Measurements from ENCODE around the gene MDM1. TPM values are rescaled to one million over a fixed set of nuclear protein-coding genes. Genes with fewer than 3 reads are reported as not detected.

The MDM1 gene
- total RNA-seq, 4 donors from 2014 or later: 16.1 to 67.5 (median 31.5) TPM

DNA sequence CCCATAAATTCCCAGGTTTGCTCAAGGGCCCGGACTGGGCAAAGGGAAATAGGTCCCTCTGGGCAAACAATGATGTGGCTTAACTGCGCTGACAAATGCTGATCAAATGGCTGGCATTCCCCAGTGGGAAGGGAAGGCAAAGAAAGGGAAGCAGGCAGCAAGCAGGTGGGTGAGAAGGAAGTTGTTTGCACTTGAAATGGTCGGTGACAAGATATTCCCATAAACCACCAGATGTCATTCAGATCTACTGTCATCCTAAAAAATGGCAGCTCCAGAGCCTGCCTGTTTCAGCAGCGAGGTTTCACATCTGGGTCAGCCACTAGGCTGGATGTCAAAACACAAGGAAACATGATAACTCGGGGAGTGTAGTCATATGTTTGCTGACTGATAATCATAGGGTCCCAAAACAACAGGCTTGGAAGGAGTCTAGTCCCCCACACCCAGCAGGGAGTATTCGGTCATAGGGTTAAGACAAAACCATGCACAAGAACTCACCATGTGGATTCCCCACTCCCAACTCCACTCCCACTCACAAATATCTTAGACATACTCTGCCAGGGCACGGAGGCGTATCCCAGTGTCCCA is 37.9 kb upstream of the MDM1 start:
- Histone ChIP-seq H3K36me3 (no peaks in the 10 kb centered on the region), H3K4me3 (no peak overlapping the region), H3K27me3 (no peaks in the 10 kb centered on the region), H3K4me1 (peaks cover 0 to 5% of the 10 kb centered on the region in 2 donors), H3K27ac (no peak overlapping the region), H3K9me3 (no peaks in the 10 kb centered on the region)
- intact Hi-C loops (cut with DNase I; ENCODE audit: low total_unique reads): no loop called here
- DNase-seq: no peak
- no peak for TF ChIP-seq POLR2A (IDR thresholded peaks at IDR 0.05)
- TF ChIP-seq, protein P1, sequence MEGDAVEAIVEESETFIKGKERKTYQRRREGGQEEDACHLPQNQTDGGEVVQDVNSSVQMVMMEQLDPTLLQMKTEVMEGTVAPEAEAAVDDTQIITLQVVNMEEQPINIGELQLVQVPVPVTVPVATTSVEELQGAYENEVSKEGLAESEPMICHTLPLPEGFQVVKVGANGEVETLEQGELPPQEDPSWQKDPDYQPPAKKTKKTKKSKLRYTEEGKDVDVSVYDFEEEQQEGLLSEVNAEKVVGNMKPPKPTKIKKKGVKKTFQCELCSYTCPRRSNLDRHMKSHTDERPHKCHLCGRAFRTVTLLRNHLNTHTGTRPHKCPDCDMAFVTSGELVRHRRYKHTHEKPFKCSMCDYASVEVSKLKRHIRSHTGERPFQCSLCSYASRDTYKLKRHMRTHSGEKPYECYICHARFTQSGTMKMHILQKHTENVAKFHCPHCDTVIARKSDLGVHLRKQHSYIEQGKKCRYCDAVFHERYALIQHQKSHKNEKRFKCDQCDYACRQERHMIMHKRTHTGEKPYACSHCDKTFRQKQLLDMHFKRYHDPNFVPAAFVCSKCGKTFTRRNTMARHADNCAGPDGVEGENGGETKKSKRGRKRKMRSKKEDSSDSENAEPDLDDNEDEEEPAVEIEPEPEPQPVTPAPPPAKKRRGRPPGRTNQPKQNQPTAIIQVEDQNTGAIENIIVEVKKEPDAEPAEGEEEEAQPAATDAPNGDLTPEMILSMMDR (IDR thresholded peaks at IDR 0.05): no peak

DNA sequence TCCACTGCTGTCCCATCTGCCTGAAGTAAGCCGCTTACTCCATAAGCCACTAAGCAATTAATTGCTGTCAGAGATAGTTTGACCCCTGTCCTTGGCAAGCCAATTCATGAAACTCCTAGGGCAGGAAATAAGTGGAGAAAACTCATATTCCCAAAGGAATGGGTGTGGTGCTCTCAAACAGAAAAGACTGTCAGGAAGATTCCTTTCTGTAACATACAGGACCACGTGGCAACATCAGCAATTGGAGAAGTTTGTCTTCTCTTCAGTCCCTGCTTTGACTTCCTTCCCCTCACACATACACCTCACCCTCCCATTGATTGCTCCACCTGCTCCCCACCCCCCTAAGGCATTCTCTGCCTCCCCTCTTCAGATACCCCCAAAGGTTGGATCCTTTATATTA is 36.2 kb upstream of the MDM1 start:
- no peak for DNase-seq
- H3K4me3 ChIP-seq: no peak overlapping the region

DNA sequence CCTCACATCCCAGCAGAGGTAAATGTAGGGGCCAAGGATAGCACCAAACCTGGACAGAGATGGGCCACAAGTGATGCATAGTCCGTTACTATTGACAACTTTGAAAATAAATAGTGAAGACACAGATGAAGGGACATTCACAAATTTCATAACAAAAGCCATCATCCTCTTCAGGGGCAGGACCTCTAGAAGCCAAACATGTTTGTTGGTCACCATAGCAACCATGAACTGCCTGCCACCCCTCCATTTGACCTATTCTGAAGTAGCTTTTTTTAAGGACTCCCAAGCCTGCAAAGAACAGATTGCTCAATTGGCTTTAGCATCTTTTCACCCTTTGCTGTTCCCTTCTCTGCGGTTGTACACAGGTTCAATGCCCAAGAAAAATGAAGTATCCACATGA is 35.7 kb upstream of the MDM1 start:
- H3K27me3 ChIP-seq: no peaks in the 10 kb centered on the region
- TF ChIP-seq, protein P1 (IDR thresholded peaks at IDR 0.05): no peak
- no peak for TF ChIP-seq POLR2A (IDR thresholded peaks at IDR 0.05)
- no peak for DNase-seq
- H3K36me3 ChIP-seq: no peaks in the 10 kb centered on the region
- intact Hi-C loops (cut with DNase I; ENCODE audit: low total_unique reads): loop anchor here (10.0 kb wide), 1 partner anchor 317 kb away; the partner anchor contains the start of gene NUP107
- no peaks in the 10 kb centered on the region for H3K9me3 ChIP-seq
- H3K4me3 ChIP-seq: no peak overlapping the region
- H3K27ac ChIP-seq: no peak overlapping the region
- H3K4me1 ChIP-seq: peaks cover 0 to 5% of the 10 kb centered on the region in 2 donors

More for the DNA sequence above, 36.2 kb upstream of the MDM1 start:
- intact Hi-C loops (cut with DNase I; ENCODE audit: low total_unique reads): loop anchor here (10.0 kb wide), 1 partner anchor 316 kb away; the partner anchor contains the start of gene NUP107
- no peaks in the 10 kb centered on the region for H3K27me3 ChIP-seq
- peaks cover 0 to 5% of the 10 kb centered on the region in 2 donors for H3K4me1 ChIP-seq
- H3K27ac ChIP-seq: no peak overlapping the region
- no peaks in the 10 kb centered on the region for H3K9me3 ChIP-seq
- no peak for TF ChIP-seq POLR2A (IDR thresholded peaks at IDR 0.05)
- TF ChIP-seq, protein P1 (IDR thresholded peaks at IDR 0.05): no peak
- no peaks in the 10 kb centered on the region for H3K36me3 ChIP-seq

DNA sequence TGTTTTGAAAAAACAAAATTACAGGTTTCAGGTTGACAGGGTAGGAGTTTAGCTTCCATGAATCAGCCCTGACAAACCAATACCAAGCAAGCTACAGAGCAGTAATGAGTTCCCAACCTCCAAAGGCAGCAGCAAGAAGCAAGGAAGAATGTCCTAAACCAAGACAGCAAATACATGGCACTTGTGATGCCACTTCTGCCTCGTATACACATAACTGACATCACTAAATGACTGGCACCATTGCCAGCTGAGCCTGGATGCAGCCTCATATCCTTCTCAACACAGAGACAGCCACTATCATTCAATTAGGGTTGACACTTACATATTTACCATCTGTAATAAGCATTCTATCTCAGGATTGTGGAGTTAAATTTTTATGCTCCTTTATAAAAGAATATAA is 35.0 kb upstream of the MDM1 start:
- H3K4me3 ChIP-seq: no peak overlapping the region
- peak overlapping the region in 1 of 2 donors; percentile 87 for H3K27ac ChIP-seq
- no peaks in the 10 kb centered on the region for H3K9me3 ChIP-seq
- H3K36me3 ChIP-seq: no peaks in the 10 kb centered on the region
- H3K27me3 ChIP-seq: no peaks in the 10 kb centered on the region
- DNase-seq: no peak
- intact Hi-C loops (cut with DNase I; ENCODE audit: low total_unique reads): loop anchor here (10.0 kb wide), 1 partner anchor 318 kb away; the partner anchor contains the start of gene NUP107
- peaks cover 0 to 5% of the 10 kb centered on the region in 2 donors for H3K4me1 ChIP-seq
- no peak for TF ChIP-seq POLR2A (IDR thresholded peaks at IDR 0.05)
- TF ChIP-seq, protein P1 (IDR thresholded peaks at IDR 0.05): no peak

DNA sequence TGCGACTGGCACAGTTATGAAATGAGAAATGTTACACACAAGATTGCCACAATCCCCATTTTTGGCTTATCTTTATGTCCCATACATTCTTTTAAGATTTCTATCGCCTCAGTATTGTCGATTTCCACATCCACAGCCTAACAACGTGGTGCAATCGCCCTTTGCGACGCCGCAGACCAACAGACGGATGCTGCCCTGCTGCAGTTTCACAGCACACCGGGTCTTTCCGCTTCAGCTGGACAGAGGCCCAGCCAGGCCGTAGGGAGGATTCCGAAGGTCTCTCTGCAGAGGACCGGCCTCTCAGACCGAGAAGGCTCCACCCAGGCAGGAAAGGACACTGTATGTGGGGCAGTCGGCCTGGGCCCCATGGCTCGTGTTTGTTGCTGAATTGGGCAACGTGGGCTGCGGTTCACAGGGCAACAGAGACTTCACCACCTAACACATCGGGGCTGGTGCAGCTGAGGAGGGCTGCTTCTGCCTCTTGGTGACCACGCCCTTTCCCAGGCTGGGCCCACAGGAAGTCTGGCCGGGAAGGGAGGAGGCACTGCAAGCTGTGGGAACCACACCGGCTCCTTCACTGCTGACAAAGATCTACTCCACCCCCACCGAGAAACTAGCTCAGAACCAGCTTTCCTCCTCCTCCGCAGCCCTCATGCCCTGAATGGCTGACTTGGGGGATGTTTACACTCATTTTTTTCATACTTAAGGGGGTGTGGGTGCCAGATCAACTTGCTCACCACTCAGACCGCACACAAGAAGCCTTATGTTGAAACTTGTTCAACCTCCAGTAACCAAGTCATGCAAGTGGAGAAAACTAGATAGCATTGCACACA is 32.9 kb upstream of the MDM1 start:
- no peaks in the 10 kb centered on the region for H3K9me3 ChIP-seq
- no peaks in the 10 kb centered on the region for H3K36me3 ChIP-seq
- intact Hi-C loops (cut with DNase I; ENCODE audit: low total_unique reads): loop anchor here (10.0 kb wide), 1 partner anchor 320 kb away; the partner anchor contains the start of gene NUP107
- peak overlapping the region; percentile 85 to 87 for H3K27ac ChIP-seq
- H3K4me1 ChIP-seq: peaks cover 0 to 5% of the 10 kb centered on the region in 2 donors
- TF ChIP-seq POLR2A (IDR thresholded peaks at IDR 0.05): peak; percentile 11 to 35
- TF ChIP-seq, protein P1 (IDR thresholded peaks at IDR 0.05): peak in 2 of 4 experiments; percentile 3 to 26
- H3K4me3 ChIP-seq: peak overlapping the region; percentile 25 to 33
- H3K27me3 ChIP-seq: no peaks in the 10 kb centered on the region
- DNase-seq: peak; percentile 86 to 94

Measured in uterus (tissue), 4 donors.